OCI-LY7 (cell line): ENCODE results near the gene RNU5D-1. TPM values are rescaled to one million over a fixed set of nuclear protein-coding genes. Genes with fewer than 3 reads are reported as not detected.

Experiments used
- BruUV-seq: library from RNA; stranded (reverse); fragments of 400-500 nt; replicated peaks from 2 replicates; lab custom pipeline; 2021; lab: Mats Ljungman, UMichigan
- CTCF ChIA-PET: fragments of 300-600 bp; sonication (Branson Sonifier 250); formaldehyde crosslinking; loops from one replicate; lab custom pipeline; 2022; ENCODE audit warnings: antibody characterized with exemption; ENCODE audit not compliant: unreplicated experiment; lab: Charles Lee
- POLR2A ChIA-PET: fragments of 300-600 bp; sonication (Branson Sonifier 250); formaldehyde crosslinking; loops from one replicate; lab custom pipeline; 2022; ENCODE audit warnings: antibody characterized with exemption; lab: Charles Lee
- DNase-seq: peaks from one replicate; pipeline ENCODE4 v3.0.0-alpha.2; 2015; ENCODE audit warnings: low spot score
- H2AFZ ChIP-seq: fragments of 200-600 bp; sonication (generic), shearing (Covaris generic); 2 replicates; pipeline ENCODE4 v1.6.1; 2014; ENCODE audit warnings: mild to moderate bottlenecking, antibody characterized with exemption, low read length, moderate library complexity
- H3K27ac ChIP-seq: fragments of 200-600 bp; sonication (generic); 2 replicates; pipeline ENCODE4 v1.5.1; 2014; ENCODE audit warnings: mixed run types, low read depth, mild to moderate bottlenecking, moderate library complexity, low read length, inconsistent platforms; ENCODE audit not compliant: poor library complexity, severe bottlenecking
- H3K36me3 ChIP-seq: fragments of 200-600 bp; sonication (generic); 2 replicates; pipeline ENCODE4 v1.6.1; 2014; ENCODE audit warnings: mild to moderate bottlenecking, antibody characterized with exemption, low read length, moderate library complexity, mixed read lengths; ENCODE audit not compliant: insufficient read depth
- H3K4me1 ChIP-seq: fragments of 200-600 bp; sonication (generic); 2 replicates; pipeline ENCODE4 v1.5.1; 2014; ENCODE audit warnings: mild to moderate bottlenecking, low read length; ENCODE audit not compliant: insufficient read depth, poor library complexity, severe bottlenecking
- H3K4me2 ChIP-seq: fragments of 200-600 bp; sonication (generic); 2 replicates; pipeline ENCODE4 v1.6.1; 2014; ENCODE audit warnings: mild to moderate bottlenecking, low read length
- H3K4me3 ChIP-seq: fragments of 200-600 bp; sonication (generic); 2 replicates; pipeline ENCODE4 v1.5.1; 2014; ENCODE audit warnings: mild to moderate bottlenecking, low read depth, low read length; ENCODE audit not compliant: poor library complexity, severe bottlenecking
- H3K79me2 ChIP-seq: fragments of 200-600 bp; sonication (generic); 2 replicates; pipeline ENCODE4 v1.6.1; 2016; ENCODE audit warnings: low read depth, mild to moderate bottlenecking, low read length, moderate library complexity, mixed read lengths; ENCODE audit not compliant: insufficient read depth
- H3K9me2 ChIP-seq: fragments of 200-600 bp; sonication (generic); 2 replicates; pipeline ENCODE4 v1.6.1; 2016; ENCODE audit warnings: mild to moderate bottlenecking, low read length, mixed read lengths; ENCODE audit not compliant: insufficient read depth
- H3K9me3 ChIP-seq: fragments of 200-600 bp; sonication (generic); 2 replicates; pipeline ENCODE4 v1.6.1; 2014; ENCODE audit warnings: mild to moderate bottlenecking, mixed run types, low read length, mixed read lengths
- H4K20me1 ChIP-seq: fragments of 200-600 bp; sonication (generic); 2 replicates; pipeline ENCODE4 v1.6.1; 2014; ENCODE audit warnings: mild to moderate bottlenecking, antibody characterized with exemption, low read length, moderate library complexity, mixed read lengths; ENCODE audit not compliant: insufficient read depth
- EZH2phosphoT487 ChIP-seq: fragments of 200-600 bp; sonication (generic); IDR thresholded peaks from 2 replicates; pipeline ENCODE4 v1.6.1; 2018; ENCODE audit warnings: low read depth, borderline replicate concordance, mild to moderate bottlenecking, mixed run types, antibody characterized with exemption, low read length, moderate library complexity, mixed read lengths
- intact Hi-C: fragments of 100-400 bp; cut with micrococcal nuclease; formaldehyde crosslinking; loops from one replicate; pipeline ENCODE4 v1.10.0; 2022; ENCODE audit not compliant: unreplicated experiment
- total RNA-seq, 2 experiments: library from RNA; depleted of rRNA in 1 of 2; stranded (reverse); fragments of >200 nt in 1 of 2; shearing (Covaris generic) in 1 of 2; gene quantifications; 2 replicates each; pipeline ENCODE4 v1.2.3, GENCODE V29; 2014 to 2022
- TF ChIP-seq, protein P1 (sequence below): fragments of 200-600 bp; sonication (generic); conservative IDR thresholded peaks from 2 replicates; pipeline ENCODE4 v1.5.1; 2014; ENCODE audit warnings: mild to moderate bottlenecking, antibody characterized with exemption, low read length, moderate library complexity, mixed read lengths

Gene RNU5D-1
- total RNA-seq, 2 experiments from 2014 or later, result not detected

- no peak for TF ChIP-seq EZH2phosphoT487
- H3K4me3 ChIP-seq, result peak overlapping the region; percentile 50
- POLR2A ChIA-PET, result interaction anchor here (0.6 to 10.3 kb wide), 12 partner anchors 9 to 590 kb away, joined by 3 to 137 read pairs (median 6); partner anchors contain the start of genes ARMH1, RNU5D-1, RPS8 and TMEM53
- H3K9me2 ChIP-seq, result no peaks in the 10 kb centered on the region
- no TSS peak for BruUV-seq
- H3K79me2 ChIP-seq, result no peaks in the 10 kb centered on the region
- peak; percentile 93 for DNase-seq
- H4K20me1 ChIP-seq, result no peaks in the 10 kb centered on the region
- peak overlapping the region; percentile 66 for H3K4me2 ChIP-seq
- H3K27ac ChIP-seq, result peak overlapping the region; percentile 96
- CTCF ChIA-PET, result interaction anchor here (0.6 to 2.7 kb wide), 3 partner anchors 9 to 590 kb away, joined by 3 to 11 read pairs (median 9); no protein-coding TSS in a partner anchor
- intact Hi-C loops, result loop anchor here (1.0 to 2.0 kb wide), 3 partner anchors 8 to 37 kb away; no protein-coding TSS in a partner anchor
- H3K9me3 ChIP-seq, result no peaks in the 10 kb centered on the region
- peaks cover 74% of the 10 kb centered on the region for H3K4me1 ChIP-seq
- H2AFZ ChIP-seq, result no peak overlapping the region; the same call in 1 of the 2 replicates
- no peaks in the 10 kb centered on the region; the same call in 1 of the 2 replicates for H3K36me3 ChIP-seq
These were observed 17.6 kb downstream of the RNU5D-1 start for GRCh38 chr1:44713321-44713781.

- Histone ChIP-seq H3K79me2 (no peaks in the 10 kb centered on the region), H3K9me2 (no peaks in the 10 kb centered on the region), H3K27ac (peak overlapping the region; percentile 14), H3K4me3 (peak overlapping the region; percentile 12), H3K4me2 (peak overlapping the region; percentile 53), H3K36me3 (no peaks in the 10 kb centered on the region; the same call in 1 of the 2 replicates), H3K9me3 (no peaks in the 10 kb centered on the region), H2AFZ (peak overlapping the region; percentile 75; the same call in 1 of the 2 replicates), H4K20me1 (no peaks in the 10 kb centered on the region), H3K4me1 (peaks cover 44% of the 10 kb centered on the region)
- no peak for TF ChIP-seq EZH2phosphoT487
- TF ChIP-seq, protein P1, sequence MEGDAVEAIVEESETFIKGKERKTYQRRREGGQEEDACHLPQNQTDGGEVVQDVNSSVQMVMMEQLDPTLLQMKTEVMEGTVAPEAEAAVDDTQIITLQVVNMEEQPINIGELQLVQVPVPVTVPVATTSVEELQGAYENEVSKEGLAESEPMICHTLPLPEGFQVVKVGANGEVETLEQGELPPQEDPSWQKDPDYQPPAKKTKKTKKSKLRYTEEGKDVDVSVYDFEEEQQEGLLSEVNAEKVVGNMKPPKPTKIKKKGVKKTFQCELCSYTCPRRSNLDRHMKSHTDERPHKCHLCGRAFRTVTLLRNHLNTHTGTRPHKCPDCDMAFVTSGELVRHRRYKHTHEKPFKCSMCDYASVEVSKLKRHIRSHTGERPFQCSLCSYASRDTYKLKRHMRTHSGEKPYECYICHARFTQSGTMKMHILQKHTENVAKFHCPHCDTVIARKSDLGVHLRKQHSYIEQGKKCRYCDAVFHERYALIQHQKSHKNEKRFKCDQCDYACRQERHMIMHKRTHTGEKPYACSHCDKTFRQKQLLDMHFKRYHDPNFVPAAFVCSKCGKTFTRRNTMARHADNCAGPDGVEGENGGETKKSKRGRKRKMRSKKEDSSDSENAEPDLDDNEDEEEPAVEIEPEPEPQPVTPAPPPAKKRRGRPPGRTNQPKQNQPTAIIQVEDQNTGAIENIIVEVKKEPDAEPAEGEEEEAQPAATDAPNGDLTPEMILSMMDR, result peak; percentile 97
- intact Hi-C loops, result no loop called here
- DNase-seq, result peak; percentile 79
- ChIA-PET CTCF (interaction anchor here (1.3 kb wide), 1 partner anchor 12 kb away, joined by 4 read pairs; no protein-coding TSS in a partner anchor), POLR2A (interaction anchor here (0.8 to 4.0 kb wide), 3 partner anchors 11 to 23 kb away, joined by 5 to 28 read pairs (median 6); partner anchors contain the start of gene RNU5D-1)
- no TSS peak for BruUV-seq
These were observed 22.8 kb downstream of the RNU5D-1 start for GRCh38 chr1:44707959-44708831.
